ENCODE results near the gene SKAP1.

The SKAP1 gene

DNA sequence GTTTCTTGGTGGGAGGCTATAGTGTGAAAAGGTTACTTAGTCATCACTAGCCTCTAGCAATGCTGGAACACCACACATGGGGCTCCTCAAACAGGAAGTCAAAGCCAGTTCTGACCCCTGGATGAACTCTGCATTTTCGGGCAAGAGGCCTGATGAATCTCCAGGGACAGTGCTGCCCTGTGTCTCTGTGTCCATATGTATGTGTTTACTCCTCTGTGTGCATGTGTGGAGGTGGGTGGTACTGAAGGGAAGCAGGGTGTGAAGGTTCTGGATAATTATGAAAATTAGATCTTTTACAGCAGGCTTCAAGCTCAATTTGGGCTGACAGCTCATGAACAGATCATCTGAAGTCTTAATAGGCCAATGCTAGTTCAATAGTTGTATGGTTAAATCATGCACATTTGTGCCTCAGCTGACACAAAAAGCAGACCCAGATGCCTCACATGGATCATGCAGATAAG is 188.9 kb downstream of the SKAP1 start:
- peak; percentile 8 for DNase-seq (ENCODE audit: low read depth)
- Histone ChIP-seq H3K9ac (ENCODE audit: low read length) (peak overlapping the region; percentile 9), H3K4me1 (ENCODE audit: control insufficient read depth, insufficient read depth, low read length) (peaks cover 66% of the 10 kb centered on the region), H3K27me3 (replicated peaks; ENCODE audit: control insufficient read depth, insufficient read depth, low read length) (no peaks in the 10 kb centered on the region), H3K4me3 (ENCODE audit: low read length) (peak overlapping the region; percentile 16), H3K9me3 (ENCODE audit: control insufficient read depth, low read length) (no peaks in the 10 kb centered on the region), H3K36me3 (ENCODE audit: control insufficient read depth, insufficient read depth, low read length, severe bottlenecking) (no peaks in the 10 kb centered on the region)

DNA sequence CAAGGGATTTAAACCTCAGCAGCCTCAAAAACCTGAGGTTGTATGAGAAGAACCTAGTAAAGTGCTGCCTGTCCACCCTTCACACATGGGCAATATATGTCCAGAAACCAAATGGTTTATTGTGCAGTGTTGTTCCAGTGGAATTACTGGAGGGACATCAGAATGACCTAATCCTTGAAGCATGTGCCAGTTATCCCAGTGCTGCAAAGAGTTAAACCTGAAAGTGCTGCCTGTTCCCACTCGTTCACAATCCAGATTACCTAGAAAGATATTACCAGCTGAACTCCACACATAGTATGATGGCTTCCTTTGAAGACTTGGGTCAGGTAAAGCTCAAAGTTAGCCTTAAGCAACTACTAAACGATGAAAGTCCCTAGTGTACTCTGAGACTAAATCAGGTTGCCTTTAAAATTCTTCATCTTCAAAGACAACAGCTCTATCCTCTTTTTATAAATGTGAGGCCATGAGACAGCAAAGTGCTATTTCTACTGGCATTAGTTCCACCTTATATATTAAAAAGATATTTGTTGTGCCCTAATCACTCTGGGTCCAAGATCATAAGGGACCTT is 189.4 kb downstream of the SKAP1 start:
- Histone ChIP-seq H3K4me3 (ENCODE audit: low read length) (peak overlapping the region; percentile 16), H3K36me3 (ENCODE audit: control insufficient read depth, insufficient read depth, low read length, severe bottlenecking) (no peaks in the 10 kb centered on the region), H3K4me1 (ENCODE audit: control insufficient read depth, insufficient read depth, low read length) (peaks cover 66% of the 10 kb centered on the region), H3K9ac (ENCODE audit: low read length) (peak overlapping the region; percentile 47), H3K27me3 (replicated peaks; ENCODE audit: control insufficient read depth, insufficient read depth, low read length) (no peaks in the 10 kb centered on the region), H3K9me3 (ENCODE audit: control insufficient read depth, low read length) (no peaks in the 10 kb centered on the region)
- no peak for DNase-seq (ENCODE audit: low read depth)

DNA sequence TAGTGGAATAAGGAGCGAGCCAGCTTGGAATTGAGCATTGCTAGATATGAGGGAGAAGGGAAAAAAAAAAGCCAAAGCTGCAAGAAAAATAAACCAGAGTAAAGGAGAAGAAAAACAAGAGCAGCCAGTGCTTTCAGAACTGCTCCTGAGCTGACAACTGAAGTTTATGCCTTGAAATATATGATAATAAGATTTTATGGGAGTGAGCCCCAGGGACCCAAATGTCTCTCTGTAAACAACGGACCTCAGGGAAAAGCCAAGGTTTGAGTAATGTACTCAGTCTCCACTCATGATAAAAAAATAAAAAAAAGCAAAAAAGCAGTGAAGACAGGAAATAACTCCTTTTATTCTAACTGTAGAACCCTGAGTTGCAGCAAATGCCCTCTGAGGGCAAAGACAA is 189.9 kb downstream of the SKAP1 start:
- H3K27me3 ChIP-seq (replicated peaks; ENCODE audit: control insufficient read depth, insufficient read depth, low read length): no peaks in the 10 kb centered on the region

DNA sequence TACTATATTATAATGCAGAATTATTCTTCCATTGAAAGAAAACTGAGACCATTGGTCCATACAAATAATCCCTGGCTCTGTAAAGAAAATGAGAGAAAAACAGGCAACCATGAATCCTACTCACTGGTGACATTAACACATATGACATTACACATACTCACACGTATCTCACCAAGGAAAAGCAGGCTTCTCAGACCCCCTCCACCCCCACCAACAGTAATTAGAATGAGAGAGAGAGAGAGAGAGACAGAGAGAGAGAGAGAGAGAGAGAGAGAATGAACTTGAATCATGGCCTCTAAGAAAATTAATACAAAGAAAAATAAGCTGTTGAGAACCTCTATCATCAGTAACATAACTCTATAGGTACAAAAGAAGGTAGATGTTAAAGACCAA is 190.4 kb downstream of the SKAP1 start:
- H3K4me1 ChIP-seq (ENCODE audit: control insufficient read depth, insufficient read depth, low read length): peaks cover 63% of the 10 kb centered on the region
- no peaks in the 10 kb centered on the region for H3K36me3 ChIP-seq (ENCODE audit: control insufficient read depth, insufficient read depth, low read length, severe bottlenecking)
- H3K27me3 ChIP-seq (replicated peaks; ENCODE audit: control insufficient read depth, insufficient read depth, low read length): no peaks in the 10 kb centered on the region
- H3K9ac ChIP-seq (ENCODE audit: low read length): peak overlapping the region; percentile 47
- H3K9me3 ChIP-seq (ENCODE audit: control insufficient read depth, low read length): no peaks in the 10 kb centered on the region
- DNase-seq (ENCODE audit: low read depth): no peak
- H3K4me3 ChIP-seq (ENCODE audit: low read length): no peak overlapping the region

More for the DNA sequence above, 189.9 kb downstream of the SKAP1 start:
- H3K4me3 ChIP-seq (ENCODE audit: low read length): no peak overlapping the region
- peaks cover 66% of the 10 kb centered on the region for H3K4me1 ChIP-seq (ENCODE audit: control insufficient read depth, insufficient read depth, low read length)
- H3K9ac ChIP-seq (ENCODE audit: low read length): peak overlapping the region; percentile 47
- no peaks in the 10 kb centered on the region for H3K36me3 ChIP-seq (ENCODE audit: control insufficient read depth, insufficient read depth, low read length, severe bottlenecking)
- no peak for DNase-seq (ENCODE audit: low read depth)
- H3K9me3 ChIP-seq (ENCODE audit: control insufficient read depth, low read length): no peaks in the 10 kb centered on the region

DNA sequence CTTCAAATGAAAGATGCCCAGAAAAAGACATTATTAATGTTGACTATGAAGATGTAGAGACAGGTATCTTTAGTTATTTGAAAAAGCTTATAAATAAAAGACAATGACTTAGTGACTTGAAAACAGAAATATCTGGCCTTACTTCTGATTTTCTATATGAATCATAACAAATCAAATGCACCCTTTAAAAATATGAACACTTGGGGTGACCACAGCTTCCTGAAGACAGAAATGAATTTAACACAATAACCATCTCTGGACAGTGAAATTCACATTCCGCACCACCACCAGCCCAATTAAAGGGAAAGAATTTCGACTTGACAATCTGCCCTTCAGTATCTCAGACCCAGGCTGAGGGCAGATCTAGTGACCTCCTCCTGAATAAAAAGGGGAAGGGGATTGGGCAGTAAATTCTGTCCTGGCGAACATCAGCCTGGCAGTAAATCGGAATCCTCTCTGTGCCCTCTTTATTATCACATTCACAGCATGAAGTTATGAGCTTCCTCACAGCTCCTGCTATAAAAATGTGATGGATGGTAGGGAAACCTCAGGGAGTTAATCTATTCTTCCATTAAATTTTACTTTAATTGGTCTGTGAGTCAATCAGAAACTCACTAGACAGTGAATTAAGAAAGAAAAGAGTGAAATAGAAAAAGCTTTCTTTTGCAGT is 190.9 kb downstream of the SKAP1 start:
- no peaks in the 10 kb centered on the region for H3K27me3 ChIP-seq (replicated peaks; ENCODE audit: control insufficient read depth, insufficient read depth, low read length)
- no peak overlapping the region for H3K4me3 ChIP-seq (ENCODE audit: low read length)
- no peak for DNase-seq (ENCODE audit: low read depth)
- H3K4me1 ChIP-seq (ENCODE audit: control insufficient read depth, insufficient read depth, low read length): peaks cover 59% of the 10 kb centered on the region
- H3K9ac ChIP-seq (ENCODE audit: low read length): peak overlapping the region; percentile 44
- H3K9me3 ChIP-seq (ENCODE audit: control insufficient read depth, low read length): no peaks in the 10 kb centered on the region
- H3K36me3 ChIP-seq (ENCODE audit: control insufficient read depth, insufficient read depth, low read length, severe bottlenecking): no peaks in the 10 kb centered on the region

DNA sequence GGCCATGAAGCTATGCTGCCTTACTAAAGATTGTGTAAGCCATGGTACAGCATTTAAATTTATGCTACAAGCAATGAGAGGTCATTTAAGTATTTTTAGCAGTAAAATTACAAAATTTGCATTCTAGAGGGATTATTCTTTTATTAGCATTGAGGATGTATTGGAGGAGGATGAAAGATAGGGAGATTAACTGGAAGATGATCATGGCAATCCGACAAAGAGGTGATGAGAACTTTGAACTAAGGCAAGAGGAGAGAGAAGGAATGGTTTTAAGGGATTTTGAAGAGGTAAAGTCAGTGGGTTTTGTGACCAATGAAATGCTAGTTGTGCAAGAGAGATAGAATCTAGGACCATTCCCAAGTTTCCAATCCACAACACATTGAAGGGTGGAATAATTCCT is 192.6 kb downstream of the SKAP1 start:
- Histone ChIP-seq H3K4me1 (ENCODE audit: control insufficient read depth, insufficient read depth, low read length) (peaks cover 58% of the 10 kb centered on the region), H3K4me3 (ENCODE audit: low read length) (no peak overlapping the region), H3K27me3 (replicated peaks; ENCODE audit: control insufficient read depth, insufficient read depth, low read length) (no peaks in the 10 kb centered on the region), H3K9me3 (ENCODE audit: control insufficient read depth, low read length) (no peaks in the 10 kb centered on the region), H3K9ac (ENCODE audit: low read length) (no peak overlapping the region), H3K36me3 (ENCODE audit: control insufficient read depth, insufficient read depth, low read length, severe bottlenecking) (no peaks in the 10 kb centered on the region)
- DNase-seq (ENCODE audit: low read depth): no peak

DNA sequence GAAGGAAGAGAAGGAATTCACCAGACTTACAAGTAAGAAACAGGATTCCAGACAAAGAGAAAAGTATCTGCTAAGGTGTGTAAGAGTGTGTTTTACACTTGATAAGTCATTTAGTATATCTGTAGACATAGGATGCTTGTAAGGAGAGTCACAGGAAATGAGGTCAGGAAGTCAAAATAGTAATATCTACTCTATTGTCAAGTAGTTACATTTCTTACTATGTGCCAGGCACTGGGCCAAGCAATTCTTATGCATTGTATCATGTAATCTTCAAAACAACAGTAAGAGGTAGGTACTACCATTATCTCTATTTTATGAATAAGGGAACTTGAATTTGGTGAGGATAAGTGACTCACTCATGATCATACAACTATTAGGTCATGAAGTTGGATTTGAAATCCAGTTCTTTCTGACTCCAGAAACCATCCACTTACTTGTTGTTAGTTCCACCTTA is 193.3 kb downstream of the SKAP1 start:
- H3K4me1 ChIP-seq (ENCODE audit: control insufficient read depth, insufficient read depth, low read length): peaks cover 52% of the 10 kb centered on the region
- no peaks in the 10 kb centered on the region for H3K36me3 ChIP-seq (ENCODE audit: control insufficient read depth, insufficient read depth, low read length, severe bottlenecking)
- no peaks in the 10 kb centered on the region for H3K27me3 ChIP-seq (replicated peaks; ENCODE audit: control insufficient read depth, insufficient read depth, low read length)
- H3K9me3 ChIP-seq (ENCODE audit: control insufficient read depth, low read length): no peaks in the 10 kb centered on the region
- DNase-seq (ENCODE audit: low read depth): no peak
- H3K9ac ChIP-seq (ENCODE audit: low read length): no peak overlapping the region
- no peak overlapping the region for H3K4me3 ChIP-seq (ENCODE audit: low read length)

DNA sequence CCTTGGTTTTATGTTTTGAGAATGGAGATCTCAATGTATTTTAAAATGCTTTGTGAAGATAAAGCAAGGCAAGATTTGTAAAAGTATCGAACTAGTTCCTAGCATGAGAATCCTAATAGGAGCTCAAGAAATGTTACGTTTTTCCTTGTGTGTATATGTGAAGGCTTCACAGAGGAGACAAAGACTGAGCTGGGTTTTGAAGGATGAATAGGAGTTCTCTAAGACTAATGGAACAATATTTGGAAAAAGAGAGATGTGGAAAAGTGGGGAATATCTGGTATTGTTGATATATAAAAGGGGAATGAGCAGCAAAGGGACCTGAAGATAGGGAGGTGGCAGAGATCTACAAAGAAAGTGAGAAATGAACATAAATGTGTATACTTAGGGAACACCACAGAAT is 195.1 kb downstream of the SKAP1 start:
- Histone ChIP-seq H3K9me3 (ENCODE audit: control insufficient read depth, low read length) (no peaks in the 10 kb centered on the region), H3K9ac (ENCODE audit: low read length) (no peak overlapping the region), H3K4me3 (ENCODE audit: low read length) (no peak overlapping the region), H3K27me3 (replicated peaks; ENCODE audit: control insufficient read depth, insufficient read depth, low read length) (no peaks in the 10 kb centered on the region), H3K36me3 (ENCODE audit: control insufficient read depth, insufficient read depth, low read length, severe bottlenecking) (no peaks in the 10 kb centered on the region), H3K4me1 (ENCODE audit: control insufficient read depth, insufficient read depth, low read length) (peaks cover 38% of the 10 kb centered on the region)
- DNase-seq (ENCODE audit: low read depth): no peak

DNA sequence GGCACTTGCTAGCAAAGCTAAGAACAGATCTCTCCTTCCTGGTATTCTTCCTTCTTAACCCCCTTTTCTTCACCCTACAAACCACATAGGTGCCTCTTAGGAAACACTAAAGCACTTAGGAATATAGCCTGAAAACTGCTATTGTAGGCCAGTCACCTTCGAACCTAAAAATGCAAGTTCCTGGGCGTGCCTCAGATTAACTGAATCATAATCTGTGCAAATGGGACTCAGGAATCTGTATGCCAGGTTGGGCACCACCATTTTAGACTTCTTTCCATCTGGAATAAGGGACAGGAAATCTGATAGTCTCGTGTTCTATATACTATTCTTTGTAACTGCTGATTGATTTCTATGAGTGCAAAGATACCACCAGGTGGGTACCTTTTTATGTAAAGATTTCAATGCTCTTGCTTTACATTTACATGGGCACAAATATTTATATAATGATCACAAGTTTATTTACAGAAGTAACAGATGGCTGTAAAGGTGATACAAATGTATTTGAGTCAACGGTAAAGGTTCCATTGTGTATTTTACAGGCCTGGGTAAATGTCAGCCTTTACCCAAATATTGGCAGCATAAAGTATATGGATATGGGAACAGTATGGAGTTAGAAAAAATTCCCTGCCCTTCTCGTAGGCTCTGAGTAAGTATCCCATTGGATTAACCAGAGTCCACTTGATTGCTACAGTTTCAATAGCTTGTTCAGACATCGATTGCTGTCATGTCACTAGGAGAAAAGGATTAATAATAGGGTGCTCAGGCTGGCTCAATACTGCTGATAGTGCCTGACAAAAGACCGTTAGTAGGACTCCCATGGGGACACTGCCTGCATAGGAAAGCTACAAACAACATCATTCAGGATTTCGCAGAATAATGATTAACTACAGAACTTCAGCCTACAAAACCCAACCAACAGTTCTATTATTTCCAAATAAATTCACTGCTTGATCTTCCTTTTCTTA is 197.7 kb downstream of the SKAP1 start:
- no peaks in the 10 kb centered on the region for H3K36me3 ChIP-seq (ENCODE audit: control insufficient read depth, insufficient read depth, low read length, severe bottlenecking)
- no peak overlapping the region for H3K9ac ChIP-seq (ENCODE audit: low read length)
- no peaks in the 10 kb centered on the region for H3K27me3 ChIP-seq (replicated peaks; ENCODE audit: control insufficient read depth, insufficient read depth, low read length)
- H3K4me3 ChIP-seq (ENCODE audit: low read length): no peak overlapping the region
- DNase-seq (ENCODE audit: low read depth): no peak
- H3K9me3 ChIP-seq (ENCODE audit: control insufficient read depth, low read length): no peaks in the 10 kb centered on the region
- peaks cover 15% of the 10 kb centered on the region for H3K4me1 ChIP-seq (ENCODE audit: control insufficient read depth, insufficient read depth, low read length)

DNA sequence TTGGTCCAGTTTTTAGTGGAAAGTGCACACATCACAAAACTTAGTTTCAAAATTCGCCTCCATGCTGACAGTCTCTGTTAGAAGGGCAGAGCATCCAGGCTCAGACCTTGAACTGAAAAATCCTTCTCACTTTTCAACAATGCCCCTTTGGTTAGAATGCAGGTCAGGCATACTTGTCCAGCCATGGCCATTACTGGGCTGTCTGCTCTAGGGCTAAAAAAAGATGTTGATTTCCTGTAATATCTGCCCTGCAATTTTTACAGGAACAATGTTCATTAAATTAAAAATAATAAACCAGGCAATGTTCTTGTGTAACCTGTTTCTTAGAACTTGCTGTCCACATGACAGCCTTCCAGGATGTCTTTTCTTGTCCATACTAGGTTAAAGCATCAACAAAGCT is 200.1 kb downstream of the SKAP1 start:
- H3K4me1 ChIP-seq (ENCODE audit: control insufficient read depth, insufficient read depth, low read length): peaks cover 7% of the 10 kb centered on the region
- H3K9me3 ChIP-seq (ENCODE audit: control insufficient read depth, low read length): no peaks in the 10 kb centered on the region
- no peak overlapping the region for H3K4me3 ChIP-seq (ENCODE audit: low read length)
- H3K36me3 ChIP-seq (ENCODE audit: control insufficient read depth, insufficient read depth, low read length, severe bottlenecking): no peaks in the 10 kb centered on the region
- no peak overlapping the region for H3K9ac ChIP-seq (ENCODE audit: low read length)
- no peaks in the 10 kb centered on the region for H3K27me3 ChIP-seq (replicated peaks; ENCODE audit: control insufficient read depth, insufficient read depth, low read length)
- DNase-seq (ENCODE audit: low read depth): no peak

DNA sequence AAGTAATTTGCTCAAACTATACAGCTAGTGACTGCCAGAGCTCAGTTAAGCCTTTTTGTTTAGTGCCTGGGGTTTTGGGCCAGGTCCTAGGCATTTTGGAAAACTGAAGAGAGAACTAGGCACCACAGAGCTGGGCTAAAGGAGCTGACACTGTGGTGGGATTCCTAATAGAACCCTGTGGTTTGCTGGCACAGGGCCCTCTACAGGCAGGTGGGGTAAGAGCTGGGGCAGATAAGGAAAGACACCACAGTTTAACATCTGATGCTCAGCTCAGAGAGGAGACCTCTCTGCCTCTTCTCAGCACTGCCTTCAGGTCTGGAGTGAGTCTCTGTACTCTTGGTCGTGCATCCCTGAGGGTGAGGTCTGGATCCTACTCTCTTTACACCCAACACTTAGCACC is 201.3 kb downstream of the SKAP1 start:
- H3K36me3 ChIP-seq (ENCODE audit: control insufficient read depth, insufficient read depth, low read length, severe bottlenecking): no peaks in the 10 kb centered on the region
- H3K4me1 ChIP-seq (ENCODE audit: control insufficient read depth, insufficient read depth, low read length): peaks cover 7% of the 10 kb centered on the region
- DNase-seq (ENCODE audit: low read depth): no peak
- H3K9me3 ChIP-seq (ENCODE audit: control insufficient read depth, low read length): no peaks in the 10 kb centered on the region
- no peak overlapping the region for H3K9ac ChIP-seq (ENCODE audit: low read length)
- no peaks in the 10 kb centered on the region for H3K27me3 ChIP-seq (replicated peaks; ENCODE audit: control insufficient read depth, insufficient read depth, low read length)
- H3K4me3 ChIP-seq (ENCODE audit: low read length): no peak overlapping the region

Data from adipocyte (in vitro differentiated cells).